Measurements from ENCODE around the gene PCK2.

The PCK2 gene

GRCh38 chr14:24071144-24071697 lies 22.9 kb upstream of the PCK2 start, which contains the start of gene CPNE6:
Gene CPNE6, plus strand, starts transcription at chr14:24071562. Its CDS starts 1,375 bp downstream, at chr14:24072937.
- ATAC-seq = no peak
- TF ChIP-seq PATZ1 (CRISPR knock-in tag; IDR thresholded peaks at IDR 0.05; ENCODE audit: borderline replicate concordance) (no peak), CREB5 (CRISPR knock-in tag; IDR thresholded peaks at IDR 0.05; ENCODE audit: low read depth) (no peak), ZNF8 (CRISPR knock-in tag; IDR thresholded peaks at IDR 0.05) (no peak), ISL1 (CRISPR knock-in tag; IDR thresholded peaks at IDR 0.05) (no peak), SNAI2 (CRISPR knock-in tag; IDR thresholded peaks at IDR 0.05) (no peak), TSHZ2 (CRISPR knock-in tag; IDR thresholded peaks at IDR 0.05) (no peak), ARNTL (CRISPR knock-in tag; IDR thresholded peaks at IDR 0.05; ENCODE audit: borderline replicate concordance, low read depth) (no peak), ESRRG (CRISPR knock-in tag; IDR thresholded peaks at IDR 0.05) (no peak), BACH2 (CRISPR knock-in tag; IDR thresholded peaks at IDR 0.05; ENCODE audit: borderline replicate concordance) (no peak), ZFP3 (CRISPR knock-in tag; IDR thresholded peaks at IDR 0.05) (no peak), TOX (CRISPR knock-in tag; IDR thresholded peaks at IDR 0.05; ENCODE audit: borderline replicate concordance) (no peak), GLIS3 (CRISPR knock-in tag; IDR thresholded peaks at IDR 0.05) (no peak), TCF4 (CRISPR knock-in tag; IDR thresholded peaks at IDR 0.05; ENCODE audit: borderline replicate concordance) (no peak)
- TF ChIP-seq, protein P1, sequence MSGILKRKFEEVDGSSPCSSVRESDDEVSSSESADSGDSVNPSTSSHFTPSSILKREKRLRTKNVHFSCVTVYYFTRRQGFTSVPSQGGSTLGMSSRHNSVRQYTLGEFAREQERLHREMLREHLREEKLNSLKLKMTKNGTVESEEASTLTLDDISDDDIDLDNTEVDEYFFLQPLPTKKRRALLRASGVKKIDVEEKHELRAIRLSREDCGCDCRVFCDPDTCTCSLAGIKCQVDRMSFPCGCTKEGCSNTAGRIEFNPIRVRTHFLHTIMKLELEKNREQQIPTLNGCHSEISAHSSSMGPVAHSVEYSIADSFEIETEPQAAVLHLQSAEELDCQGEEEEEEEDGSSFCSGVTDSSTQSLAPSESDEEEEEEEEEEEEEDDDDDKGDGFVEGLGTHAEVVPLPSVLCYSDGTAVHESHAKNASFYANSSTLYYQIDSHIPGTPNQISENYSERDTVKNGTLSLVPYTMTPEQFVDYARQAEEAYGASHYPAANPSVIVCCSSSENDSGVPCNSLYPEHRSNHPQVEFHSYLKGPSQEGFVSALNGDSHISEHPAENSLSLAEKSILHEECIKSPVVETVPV (CRISPR knock-in tag; IDR thresholded peaks at IDR 0.05) = no peak

DNA sequence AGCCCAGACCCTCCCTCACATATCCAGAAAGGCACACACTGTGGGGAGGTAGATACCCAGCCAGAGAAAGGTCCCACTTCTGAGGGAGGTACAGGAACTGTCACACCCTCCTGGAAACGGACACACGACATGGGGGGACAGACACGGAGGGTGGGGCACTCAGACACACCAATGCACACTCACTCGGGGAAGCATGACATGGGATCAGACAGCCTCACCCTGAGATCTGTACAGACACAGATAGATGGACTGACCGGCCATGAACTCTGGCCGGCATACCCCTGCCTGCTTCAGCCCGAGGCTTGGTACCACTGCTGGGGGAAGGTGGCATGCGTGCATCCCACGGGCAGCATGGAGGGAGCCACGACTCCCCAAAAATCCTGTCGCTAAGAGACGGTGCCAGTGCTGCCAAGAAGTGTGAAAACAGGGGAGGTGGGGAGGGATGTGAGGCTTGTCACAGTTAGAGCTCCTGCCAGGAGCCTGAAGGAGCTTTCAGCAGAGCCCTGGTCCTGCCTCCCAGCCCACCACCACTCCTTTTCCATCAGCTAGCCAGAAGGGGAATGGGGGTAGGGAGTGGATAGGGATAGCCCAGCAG lies 22.2 kb upstream of the PCK2 start:
- ATAC-seq = no peak
- TF ChIP-seq ARNTL (CRISPR knock-in tag; IDR thresholded peaks at IDR 0.05; ENCODE audit: borderline replicate concordance, low read depth) (no peak), TOX (CRISPR knock-in tag; IDR thresholded peaks at IDR 0.05; ENCODE audit: borderline replicate concordance) (no peak), RARB (CRISPR knock-in tag; IDR thresholded peaks at IDR 0.05) (no peak), ISL1 (CRISPR knock-in tag; IDR thresholded peaks at IDR 0.05) (no peak), CSDC2 (CRISPR knock-in tag; IDR thresholded peaks at IDR 0.05) (no peak), TSHZ2 (CRISPR knock-in tag; IDR thresholded peaks at IDR 0.05) (no peak)
- TF ChIP-seq, protein P1 (CRISPR knock-in tag; IDR thresholded peaks at IDR 0.05) = no peak

All from SK-N-SH treated with all-trans-retinoic acid at 6 μM for 48 hours (cell line).